ENCODE measurements around the gene AR. TPM values are rescaled to one million over a fixed set of nuclear protein-coding genes. Genes with fewer than 3 reads are reported as not detected.

The AR gene
- total RNA-seq, 2 experiments from 2014 or later, result not detected

GRCh38 chrX:67717571-67717970 lies 173.8 kb downstream of the AR start:
- H3K36me3 ChIP-seq (ENCODE audit: insufficient read depth, low read length), result no peaks in the 10 kb centered on the region
- H3K4me1 Mint-ChIP-seq (ENCODE audit: low read depth), result no peaks in the 10 kb centered on the region
- CTCF ChIA-PET, result no interaction called here
- DNase-seq (no peak), ATAC-seq (ENCODE audit: poor library complexity) (no peak)
- POLR2A ChIA-PET, result no interaction called here
- H3K27ac ChIP-seq (ENCODE audit: low read depth in 1 of 2, low read length in 2 of 2), result no peak overlapping the region
- intact Hi-C loops (cut with DNase I, micrococcal nuclease), result no loop called here
- no peaks in the 10 kb centered on the region for H3K36me3 Mint-ChIP-seq (ENCODE audit: low read depth)
- H3K9me3 ChIP-seq (ENCODE audit: control insufficient read depth in 1 of 2, insufficient read depth in 1 of 2, low read length in 2 of 2), result no peaks in the 10 kb centered on the region
- H3K27me3 ChIP-seq (ENCODE audit: control insufficient read depth in 1 of 2, insufficient read depth in 2 of 2, low read length in 2 of 2), result no peaks in the 10 kb centered on the region
- TF ChIP-seq CTCF (IDR thresholded peaks at IDR 0.05), result no peak
- no peak overlapping the region for H3K4me3 ChIP-seq (ENCODE audit: low read length)
- no peaks in the 10 kb centered on the region for H3K4me1 ChIP-seq (ENCODE audit: insufficient read depth, low read length)
- H3K4me3 Mint-ChIP-seq, result no peak overlapping the region
- no peaks in the 10 kb centered on the region for H3K27me3 Mint-ChIP-seq
- H3K9me3 Mint-ChIP-seq, result no peaks in the 10 kb centered on the region
- no peak overlapping the region for H3K27ac Mint-ChIP-seq

GRCh38 chrX:67718926-67719325 lies 175.1 kb downstream of the AR start:
- H3K4me3 Mint-ChIP-seq, result no peak overlapping the region
- no peak for TF ChIP-seq CTCF (IDR thresholded peaks at IDR 0.05)

GRCh38 chrX:67720344-67720743 lies 176.5 kb downstream of the AR start:
- no peaks in the 10 kb centered on the region for H3K36me3 Mint-ChIP-seq (ENCODE audit: low read depth)
- ATAC-seq (ENCODE audit: poor library complexity), result no peak
- DNase-seq, result no peak
- intact Hi-C loops (cut with DNase I, micrococcal nuclease), result no loop called here
- POLR2A ChIA-PET, result no interaction called here
- TF ChIP-seq CTCF (IDR thresholded peaks at IDR 0.05), result no peak
- CTCF ChIA-PET, result no interaction called here
- H3K9me3 Mint-ChIP-seq, result no peaks in the 10 kb centered on the region
- no peaks in the 10 kb centered on the region for H3K4me1 ChIP-seq (ENCODE audit: insufficient read depth, low read length)
- no peaks in the 10 kb centered on the region for H3K36me3 ChIP-seq (ENCODE audit: insufficient read depth, low read length)
- H3K27ac ChIP-seq (ENCODE audit: low read depth in 1 of 2, low read length in 2 of 2), result no peak overlapping the region
- no peak overlapping the region for H3K4me3 ChIP-seq (ENCODE audit: low read length)
- H3K27me3 ChIP-seq (ENCODE audit: control insufficient read depth in 1 of 2, insufficient read depth in 2 of 2, low read length in 2 of 2), result no peaks in the 10 kb centered on the region
- H3K4me3 Mint-ChIP-seq, result no peak overlapping the region
- no peak overlapping the region for H3K27ac Mint-ChIP-seq
- no peaks in the 10 kb centered on the region for H3K4me1 Mint-ChIP-seq (ENCODE audit: low read depth)
- no peaks in the 10 kb centered on the region for H3K27me3 Mint-ChIP-seq
- H3K9me3 ChIP-seq (ENCODE audit: control insufficient read depth in 1 of 2, insufficient read depth in 1 of 2, low read length in 2 of 2), result no peaks in the 10 kb centered on the region

More at GRCh38 chrX:67718926-67719325, 175.1 kb downstream of the AR start:
- ATAC-seq (ENCODE audit: poor library complexity), result no peak
- Histone ChIP-seq H3K4me3 (ENCODE audit: low read length) (no peak overlapping the region), H3K9me3 (ENCODE audit: control insufficient read depth in 1 of 2, insufficient read depth in 1 of 2, low read length in 2 of 2) (no peaks in the 10 kb centered on the region), H3K27ac (ENCODE audit: low read depth in 1 of 2, low read length in 2 of 2) (no peak overlapping the region), H3K27me3 (ENCODE audit: control insufficient read depth in 1 of 2, insufficient read depth in 2 of 2, low read length in 2 of 2) (no peaks in the 10 kb centered on the region), H3K36me3 (ENCODE audit: insufficient read depth, low read length) (no peaks in the 10 kb centered on the region), H3K4me1 (ENCODE audit: insufficient read depth, low read length) (no peaks in the 10 kb centered on the region)
- DNase-seq, result no peak
- no peaks in the 10 kb centered on the region for H3K4me1 Mint-ChIP-seq (ENCODE audit: low read depth)
- H3K9me3 Mint-ChIP-seq, result no peaks in the 10 kb centered on the region
- intact Hi-C loops (cut with DNase I, micrococcal nuclease), result no loop called here
- ChIA-PET CTCF (no interaction called here), POLR2A (no interaction called here)
- H3K36me3 Mint-ChIP-seq (ENCODE audit: low read depth), result no peaks in the 10 kb centered on the region
- no peaks in the 10 kb centered on the region for H3K27me3 Mint-ChIP-seq
- no peak overlapping the region for H3K27ac Mint-ChIP-seq

All from CD4-positive, alpha-beta T cell (primary cell).